OCI-LY1 (cell line): ENCODE results near the gene CYP4A22.
A peak's percentile ranks its signal among the peaks of the same experiment; 100 is the strongest.
"Not testable (repeated sequence)": the region's sequence is repeated elsewhere in the genome, so short reads cannot be mapped to it uniquely, and the experiment has no call there.

ENCODE experiments used
- H2AFZ ChIP-seq: fragments of 200-600 bp; sonication (generic), shearing (Covaris generic); 2 replicates; pipeline ENCODE4 v1.6.0; 2014; ENCODE audit warnings: antibody characterized with exemption, mild to moderate bottlenecking, low read length
- H3F3A ChIP-seq: fragments of 200-600 bp; sonication (generic), shearing (Covaris generic); 2 replicates; pipeline ENCODE4 v1.6.0; 2014; ENCODE audit warnings: mild to moderate bottlenecking, antibody characterized with exemption, low read length, moderate library complexity; ENCODE audit not compliant: insufficient read depth
- H3K27ac ChIP-seq: fragments of 200-600 bp; sonication (generic); 2 replicates; pipeline ENCODE4 v1.5.1; 2014; ENCODE audit warnings: low read length, mixed run types, mild to moderate bottlenecking, low read depth; ENCODE audit not compliant: poor library complexity, severe bottlenecking
- H3K27me3 ChIP-seq: fragments of 200-600 bp; sonication (generic); 2 replicates; pipeline ENCODE4 v1.6.0; 2014; ENCODE audit warnings: antibody characterized with exemption, mild to moderate bottlenecking, low read length, moderate library complexity; ENCODE audit not compliant: insufficient read depth
- H3K36me3 ChIP-seq: fragments of 200-600 bp; sonication (generic); 2 replicates; pipeline ENCODE4 v1.6.1; 2014; ENCODE audit warnings: mild to moderate bottlenecking, antibody characterized with exemption, low read length, moderate library complexity, mixed read lengths; ENCODE audit not compliant: insufficient read depth
- H3K4me1 ChIP-seq: fragments of 200-600 bp; sonication (generic); 2 replicates; pipeline ENCODE4 v1.5.1; 2014; ENCODE audit warnings: mild to moderate bottlenecking, low read length, moderate library complexity; ENCODE audit not compliant: insufficient read depth, severe bottlenecking
- H3K4me2 ChIP-seq: fragments of 200-600 bp; sonication (generic), shearing (Covaris generic); 2 replicates; pipeline ENCODE4 v1.6.1; 2014; ENCODE audit warnings: low read length
- H3K4me3 ChIP-seq: fragments of 200-600 bp; sonication (generic); 2 replicates; pipeline ENCODE4 v1.5.1; 2014; ENCODE audit warnings: low read length, low read depth, mild to moderate bottlenecking, mixed read lengths; ENCODE audit not compliant: poor library complexity, severe bottlenecking
- H3K79me2 ChIP-seq: fragments of 200-600 bp; shearing (Covaris generic); 2 replicates; pipeline ENCODE4 v1.6.1; 2016; ENCODE audit warnings: mixed run types, low read length, mixed read lengths; ENCODE audit not compliant: insufficient read depth
- H3K9ac ChIP-seq: fragments of 200-600 bp; sonication (generic), shearing (Covaris generic); 2 replicates; pipeline ENCODE4 v1.6.1; 2014; ENCODE audit warnings: mild to moderate bottlenecking, low read length, mixed read lengths
- H3K9me2 ChIP-seq: fragments of 200-600 bp; sonication (generic), shearing (Covaris generic); 2 replicates; pipeline ENCODE4 v1.6.1; 2014; ENCODE audit warnings: low read depth, mild to moderate bottlenecking, low read length, mixed read lengths
- H3K9me3 ChIP-seq: fragments of 200-600 bp; shearing (Covaris generic); 2 replicates; pipeline ENCODE4 v1.6.1; 2014; ENCODE audit warnings: low read length, mixed read lengths
- H4K20me1 ChIP-seq: fragments of 200-600 bp; sonication (generic), shearing (Covaris generic); 2 replicates; pipeline ENCODE4 v1.6.0; 2016; ENCODE audit warnings: mild to moderate bottlenecking, low read length; ENCODE audit not compliant: insufficient read depth
- CTCF ChIP-seq: fragments of 200-600 bp; sonication (generic), shearing (Covaris generic); IDR thresholded peaks from 2 replicates; pipeline ENCODE4 v1.5.1; 2017; ENCODE audit warnings: mild to moderate bottlenecking, antibody characterized with exemption, low read length, moderate library complexity, mixed read lengths
- EZH2 ChIP-seq: fragments of 200-600 bp; sonication (generic), shearing (Covaris generic); IDR thresholded peaks from 2 replicates; pipeline ENCODE4 v1.8.0; 2017; ENCODE audit warnings: borderline replicate concordance, mixed run types, mild to moderate bottlenecking, antibody characterized with exemption, low read length, moderate library complexity, mixed read lengths

CYP4A22 gene

DNA sequence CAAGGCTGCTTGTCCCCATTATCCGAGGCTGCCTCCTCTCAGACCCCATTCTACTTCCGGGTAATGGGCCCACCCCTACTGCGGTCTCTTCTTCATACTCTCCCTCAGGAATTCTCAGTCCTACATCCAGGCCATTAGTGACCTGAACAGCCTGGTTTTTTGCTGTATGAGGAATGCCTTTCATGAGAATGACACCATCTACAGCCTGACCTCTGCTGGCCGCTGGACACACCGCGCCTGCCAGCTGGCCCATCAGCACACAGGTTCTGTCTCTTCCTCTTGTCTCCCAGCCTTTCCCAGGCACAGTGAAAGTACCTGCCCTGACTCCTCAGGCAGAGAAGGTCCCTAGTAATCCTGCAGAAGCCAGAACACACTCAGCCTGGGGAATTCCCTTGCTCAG lies 6.4 kb downstream of the CYP4A22 start:
- not testable (repeated sequence) for H3K9ac ChIP-seq, H4K20me1 ChIP-seq, H3K9me2 ChIP-seq, H2AFZ ChIP-seq, H3F3A ChIP-seq, H3K27ac ChIP-seq, H3K79me2 ChIP-seq, H3K36me3 ChIP-seq, H3K4me3 ChIP-seq, H3K9me3 ChIP-seq, H3K4me2 ChIP-seq, H3K4me1 ChIP-seq, H3K27me3 ChIP-seq
- TF ChIP-seq CTCF: peak; percentile 6; the same call in 1 of the 2 replicates

- not testable (repeated sequence) for H3K9ac ChIP-seq, H3K4me3 ChIP-seq, H3K36me3 ChIP-seq, H3K9me3 ChIP-seq, H2AFZ ChIP-seq, H3K79me2 ChIP-seq, H4K20me1 ChIP-seq, H3K4me2 ChIP-seq, H3F3A ChIP-seq, H3K9me2 ChIP-seq, H3K27ac ChIP-seq, H3K4me1 ChIP-seq, H3K27me3 ChIP-seq
Measured at GRCh38 chr1:47146495-47146894, 9.3 kb downstream of the CYP4A22 start.

GRCh38 chr1:47147047-47147785 lies 10.0 kb downstream of the CYP4A22 start:
- H4K20me1 ChIP-seq: no peaks in the 10 kb centered on the region
- H2AFZ ChIP-seq: no peak overlapping the region
- TF ChIP-seq CTCF (no peak), EZH2 (no peak)
- no peak overlapping the region for H3K4me3 ChIP-seq
- no peak overlapping the region for H3K9ac ChIP-seq
- no peaks in the 10 kb centered on the region for H3K36me3 ChIP-seq
- H3K27ac ChIP-seq: no peak overlapping the region
- H3K4me1 ChIP-seq: no peaks in the 10 kb centered on the region
- no peaks in the 10 kb centered on the region for H3K9me2 ChIP-seq
- H3F3A ChIP-seq: no peaks in the 10 kb centered on the region
- no peaks in the 10 kb centered on the region for H3K9me3 ChIP-seq
- no peaks in the 10 kb centered on the region for H3K27me3 ChIP-seq
- H3K79me2 ChIP-seq: no peaks in the 10 kb centered on the region
- no peak overlapping the region for H3K4me2 ChIP-seq

GRCh38 chr1:47149162-47149561 lies 11.9 kb downstream of the CYP4A22 start:
- H3F3A ChIP-seq, H2AFZ ChIP-seq, H3K9me3 ChIP-seq, H4K20me1 ChIP-seq, H3K9me2 ChIP-seq, H3K27me3 ChIP-seq, H3K9ac ChIP-seq, H3K4me3 ChIP-seq, H3K4me2 ChIP-seq, H3K36me3 ChIP-seq, H3K4me1 ChIP-seq, H3K27ac ChIP-seq, H3K79me2 ChIP-seq: not testable (repeated sequence)

- H3K9me2 ChIP-seq, H3K36me3 ChIP-seq, H3K9me3 ChIP-seq, H3K79me2 ChIP-seq, H4K20me1 ChIP-seq, H3K27me3 ChIP-seq, H3K27ac ChIP-seq, H2AFZ ChIP-seq, H3K4me3 ChIP-seq, H3K9ac ChIP-seq, H3K4me2 ChIP-seq, H3F3A ChIP-seq, H3K4me1 ChIP-seq: not testable (repeated sequence)
Measured at GRCh38 chr1:47156457-47156856, 19.2 kb downstream of the CYP4A22 start.

DNA sequence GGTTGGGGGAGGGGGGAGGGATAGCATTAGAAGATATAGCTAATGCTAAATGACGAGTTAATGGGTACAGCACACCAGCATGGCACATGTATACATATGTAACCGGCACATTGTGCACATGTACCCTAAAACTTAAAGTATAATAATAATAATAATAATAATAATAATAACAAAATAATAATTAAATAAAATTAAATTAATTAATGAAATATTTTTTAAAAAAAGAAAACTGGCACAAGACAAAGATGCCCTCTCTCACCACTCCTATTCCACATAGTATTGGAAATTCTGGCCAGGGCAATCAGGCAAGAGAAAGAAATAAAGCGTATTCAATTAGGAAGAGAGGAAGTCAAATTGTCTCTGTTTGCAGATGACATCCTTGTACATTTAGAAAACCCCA lies 20.7 kb downstream of the CYP4A22 start:
- H3K4me1 ChIP-seq: not testable (repeated sequence)

More for the DNA sequence above, 20.7 kb downstream of the CYP4A22 start:
- H3K4me2 ChIP-seq, H4K20me1 ChIP-seq, H3K4me3 ChIP-seq, H3K79me2 ChIP-seq, H3K9me3 ChIP-seq, H3K27me3 ChIP-seq, H3K36me3 ChIP-seq, H3K9ac ChIP-seq, H2AFZ ChIP-seq, H3K27ac ChIP-seq, H3F3A ChIP-seq, H3K9me2 ChIP-seq: not testable (repeated sequence)
